SU-DHL-6 (cell line): ENCODE data around the gene SFMBT2.

Experiments
- H2AFZ ChIP-seq: fragments of 200-600 bp; sonication (generic); 2 replicates; pipeline ENCODE4 v1.6.1; 2014; ENCODE audit warnings: low read depth, mild to moderate bottlenecking, moderate library complexity, mixed read lengths, antibody characterized with exemption, low read length; ENCODE audit not compliant: severe bottlenecking
- H3F3A ChIP-seq: fragments of 200-600 bp; shearing (Covaris generic); 2 replicates; pipeline ENCODE4 v1.6.0; 2016; ENCODE audit warnings: antibody characterized with exemption, mild to moderate bottlenecking; ENCODE audit not compliant: insufficient read depth
- H3K27ac ChIP-seq: fragments of 200-600 bp; sonication (generic); 2 replicates; pipeline ENCODE4 v1.5.1; 2016; ENCODE audit warnings: low read depth, mild to moderate bottlenecking, low read length, moderate library complexity, mixed read lengths
- H3K27me3 ChIP-seq: fragments of 200-600 bp; sonication (generic), shearing (Covaris generic); 2 replicates; pipeline ENCODE4 v1.6.0; 2014; ENCODE audit warnings: mild to moderate bottlenecking, low read length
- H3K36me3 ChIP-seq: fragments of 200-600 bp; sonication (generic); 2 replicates; pipeline ENCODE4 v1.6.1; 2014; ENCODE audit warnings: mild to moderate bottlenecking, low read length, mixed read lengths
- H3K4me2 ChIP-seq: fragments of 300-600, 200-600 bp; shearing (Covaris generic), sonication (generic); 2 replicates; pipeline ENCODE4 v1.6.0; 2014; ENCODE audit warnings: low read length, low read depth, mild to moderate bottlenecking; ENCODE audit not compliant: poor library complexity, severe bottlenecking
- H3K4me3 ChIP-seq: fragments of 200-600 bp; sonication (generic); 2 replicates; pipeline ENCODE4 v1.5.1; 2014; ENCODE audit warnings: antibody characterized with exemption, low read length, mild to moderate bottlenecking, mixed read lengths; ENCODE audit not compliant: insufficient read depth, poor library complexity, severe bottlenecking
- H3K79me2 ChIP-seq: fragments of 200-600 bp; sonication (generic); 2 replicates; pipeline ENCODE4 v1.6.1; 2014; ENCODE audit warnings: mild to moderate bottlenecking, low read length, moderate library complexity; ENCODE audit not compliant: insufficient read depth
- H3K9ac ChIP-seq: fragments of 200-600 bp; sonication (generic); 2 replicates; pipeline ENCODE4 v1.7.0; 2014; ENCODE audit warnings: mild to moderate bottlenecking, low read length
- H3K9me2 ChIP-seq: fragments of 200-600 bp; sonication (generic); replicated peaks from 2 replicates; pipeline ENCODE4 v1.6.1; 2014; ENCODE audit warnings: low read length; ENCODE audit not compliant: insufficient read depth
- H3K9me3 ChIP-seq: fragments of 200-600 bp; sonication (generic); 2 replicates; pipeline ENCODE4 v1.6.1; 2014; ENCODE audit warnings: low read length, mixed read lengths; ENCODE audit not compliant: insufficient read depth
- H4K20me1 ChIP-seq: fragments of 200-600 bp; sonication (generic); 2 replicates; pipeline ENCODE4 v1.6.1; 2014; ENCODE audit warnings: low read depth, mild to moderate bottlenecking, antibody characterized with exemption, low read length, moderate library complexity, mixed read lengths
- EZH2phosphoT487 ChIP-seq: fragments of 200-600 bp; sonication (generic), shearing (Covaris generic); conservative IDR thresholded peaks from 2 replicates; pipeline ENCODE4 v1.6.1; 2018; ENCODE audit warnings: mild to moderate bottlenecking, antibody characterized with exemption, low read length, moderate library complexity, mixed read lengths
- TF ChIP-seq, protein P1 (sequence below): fragments of 200-600 bp; sonication (generic); IDR thresholded peaks from one replicate; pipeline ENCODE4 v1.5.1; 2017; ENCODE audit warnings: antibody characterized with exemption, mild to moderate bottlenecking, low read length, moderate library complexity; ENCODE audit not compliant: insufficient read depth, poor library complexity, severe bottlenecking

The SFMBT2 gene

DNA sequence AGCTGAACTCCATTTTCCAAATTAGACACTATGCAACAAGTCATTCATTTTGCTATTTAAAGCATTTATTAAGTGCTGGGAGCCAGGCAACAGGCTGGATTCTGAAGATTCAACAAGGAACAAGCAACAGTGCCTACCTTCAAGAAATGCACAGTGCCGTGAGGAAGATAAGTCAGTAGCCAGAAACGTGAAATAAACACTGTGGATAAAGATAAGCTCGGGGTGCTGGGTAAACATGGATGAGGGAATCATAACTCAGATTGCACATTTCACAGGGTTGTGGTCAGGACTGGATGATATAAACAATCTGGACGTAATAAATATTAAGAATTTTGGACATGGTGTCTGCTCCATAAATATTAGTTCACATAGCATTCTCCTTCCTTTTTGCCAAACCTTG is 259.3 kb downstream of the SFMBT2 start:
- H3K36me3 ChIP-seq: no peaks in the 10 kb centered on the region
- H3K4me2 ChIP-seq: no peak overlapping the region
- no peaks in the 10 kb centered on the region for H3K9me3 ChIP-seq
- no peak overlapping the region for H3K4me3 ChIP-seq
- H3K79me2 ChIP-seq: no peaks in the 10 kb centered on the region
- no peak for TF ChIP-seq EZH2phosphoT487
- TF ChIP-seq, protein P1, sequence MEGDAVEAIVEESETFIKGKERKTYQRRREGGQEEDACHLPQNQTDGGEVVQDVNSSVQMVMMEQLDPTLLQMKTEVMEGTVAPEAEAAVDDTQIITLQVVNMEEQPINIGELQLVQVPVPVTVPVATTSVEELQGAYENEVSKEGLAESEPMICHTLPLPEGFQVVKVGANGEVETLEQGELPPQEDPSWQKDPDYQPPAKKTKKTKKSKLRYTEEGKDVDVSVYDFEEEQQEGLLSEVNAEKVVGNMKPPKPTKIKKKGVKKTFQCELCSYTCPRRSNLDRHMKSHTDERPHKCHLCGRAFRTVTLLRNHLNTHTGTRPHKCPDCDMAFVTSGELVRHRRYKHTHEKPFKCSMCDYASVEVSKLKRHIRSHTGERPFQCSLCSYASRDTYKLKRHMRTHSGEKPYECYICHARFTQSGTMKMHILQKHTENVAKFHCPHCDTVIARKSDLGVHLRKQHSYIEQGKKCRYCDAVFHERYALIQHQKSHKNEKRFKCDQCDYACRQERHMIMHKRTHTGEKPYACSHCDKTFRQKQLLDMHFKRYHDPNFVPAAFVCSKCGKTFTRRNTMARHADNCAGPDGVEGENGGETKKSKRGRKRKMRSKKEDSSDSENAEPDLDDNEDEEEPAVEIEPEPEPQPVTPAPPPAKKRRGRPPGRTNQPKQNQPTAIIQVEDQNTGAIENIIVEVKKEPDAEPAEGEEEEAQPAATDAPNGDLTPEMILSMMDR: no peak
- no peaks in the 10 kb centered on the region for H3F3A ChIP-seq
- no peaks in the 10 kb centered on the region for H3K27me3 ChIP-seq
- no peaks in the 10 kb centered on the region for H3K9me2 ChIP-seq
- no peak overlapping the region for H3K27ac ChIP-seq
- no peak overlapping the region for H3K9ac ChIP-seq
- no peaks in the 10 kb centered on the region for H4K20me1 ChIP-seq
- H2AFZ ChIP-seq: no peak overlapping the region

DNA sequence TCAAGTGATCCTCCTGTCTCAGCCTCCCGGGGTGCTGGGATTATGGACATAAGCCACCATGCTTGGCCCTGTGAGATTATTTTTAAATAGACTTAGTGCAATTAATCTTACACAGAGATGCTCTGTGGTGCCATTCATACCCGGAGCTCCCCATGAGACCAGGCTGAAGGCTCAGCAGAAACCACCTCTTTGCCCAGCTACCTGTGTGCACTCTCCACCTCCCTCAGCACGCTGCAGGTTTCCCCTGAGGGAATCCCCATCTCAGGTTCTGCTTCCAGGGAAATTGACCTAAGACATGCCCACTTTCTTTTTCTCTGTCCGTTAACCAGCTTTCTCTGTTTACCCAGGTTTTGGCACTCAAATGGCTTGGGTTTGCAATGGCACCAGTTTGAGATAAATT is 260.5 kb downstream of the SFMBT2 start:
- H3K4me3 ChIP-seq: no peak overlapping the region
- no peaks in the 10 kb centered on the region for H3F3A ChIP-seq
- H3K4me2 ChIP-seq: no peak overlapping the region
- no peaks in the 10 kb centered on the region for H4K20me1 ChIP-seq
- H3K27me3 ChIP-seq: no peaks in the 10 kb centered on the region
- no peak overlapping the region for H2AFZ ChIP-seq
- H3K9ac ChIP-seq: no peak overlapping the region
- H3K9me2 ChIP-seq: no peaks in the 10 kb centered on the region
- no peak overlapping the region for H3K27ac ChIP-seq
- no peaks in the 10 kb centered on the region for H3K9me3 ChIP-seq
- no peaks in the 10 kb centered on the region for H3K36me3 ChIP-seq
- no peaks in the 10 kb centered on the region for H3K79me2 ChIP-seq
- TF ChIP-seq, protein P1: no peak
- no peak for TF ChIP-seq EZH2phosphoT487

DNA sequence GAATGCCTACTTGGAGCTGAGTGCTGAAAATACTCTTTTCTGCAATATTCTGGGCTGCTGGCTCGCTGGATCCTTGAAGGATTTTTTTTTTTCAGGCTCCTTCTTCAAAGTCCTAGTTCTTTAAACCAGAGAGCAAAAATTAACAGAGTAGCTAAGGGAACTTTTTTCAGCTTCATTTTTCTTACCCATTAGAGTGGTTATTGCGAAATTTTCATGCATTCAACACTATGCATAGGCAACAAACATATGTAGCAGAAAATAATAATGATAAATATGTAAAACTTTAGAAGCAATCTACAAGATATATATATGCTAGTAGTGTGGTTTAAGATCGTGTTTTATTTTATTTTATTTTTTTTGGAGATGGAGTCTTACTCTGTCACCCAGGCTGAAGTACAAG is 264.6 kb downstream of the SFMBT2 start:
- Histone ChIP-seq H3K79me2 (no peaks in the 10 kb centered on the region), H3K9me2 (no peaks in the 10 kb centered on the region), H2AFZ (no peak overlapping the region), H3K4me2 (no peak overlapping the region), H3K9me3 (no peaks in the 10 kb centered on the region), H3K4me3 (no peak overlapping the region), H3K27me3 (no peaks in the 10 kb centered on the region), H3F3A (no peaks in the 10 kb centered on the region), H3K27ac (no peak overlapping the region), H3K9ac (no peak overlapping the region), H3K36me3 (no peaks in the 10 kb centered on the region), H4K20me1 (no peaks in the 10 kb centered on the region)
- no peak for TF ChIP-seq EZH2phosphoT487
- TF ChIP-seq, protein P1: no peak

DNA sequence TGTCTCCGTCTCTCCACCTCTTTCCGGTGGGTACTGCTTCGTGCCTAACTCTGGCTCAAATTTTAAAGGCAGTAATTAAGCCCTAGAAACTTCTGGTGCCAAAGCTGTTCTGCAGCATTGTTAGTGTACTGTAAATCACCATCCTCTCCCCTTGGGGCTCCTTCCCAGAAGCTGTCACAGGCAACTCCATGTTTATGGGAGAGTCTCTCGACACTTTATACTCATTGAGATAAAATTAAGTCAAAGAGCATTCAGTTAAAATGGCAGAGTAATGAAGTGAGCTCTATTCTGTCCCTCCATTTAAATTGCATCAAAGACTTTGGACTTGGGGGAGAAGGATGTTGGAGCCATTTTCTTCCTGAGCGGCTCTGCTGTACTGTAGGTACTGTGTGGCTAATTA is 274.8 kb downstream of the SFMBT2 start:
- H3F3A ChIP-seq: no peaks in the 10 kb centered on the region
- H4K20me1 ChIP-seq: no peaks in the 10 kb centered on the region
- no peaks in the 10 kb centered on the region for H3K36me3 ChIP-seq
- no peaks in the 10 kb centered on the region for H3K79me2 ChIP-seq
- no peaks in the 10 kb centered on the region for H3K27me3 ChIP-seq
- H2AFZ ChIP-seq: no peak overlapping the region
- no peak overlapping the region for H3K4me2 ChIP-seq
- H3K9ac ChIP-seq: no peak overlapping the region
- no peak for TF ChIP-seq EZH2phosphoT487
- TF ChIP-seq, protein P1: no peak
- no peak overlapping the region for H3K27ac ChIP-seq
- no peaks in the 10 kb centered on the region for H3K9me2 ChIP-seq
- H3K4me3 ChIP-seq: no peak overlapping the region
- no peaks in the 10 kb centered on the region for H3K9me3 ChIP-seq
